Measurements from ENCODE around the gene CD200. TPM values are rescaled to one million over a fixed set of nuclear protein-coding genes. Genes with fewer than 3 reads are reported as not detected.

The CD200 gene
- polyA plus RNA-seq, 2 of the 4 experiments (the other 2 are of a cell fraction): not detected

DNA sequence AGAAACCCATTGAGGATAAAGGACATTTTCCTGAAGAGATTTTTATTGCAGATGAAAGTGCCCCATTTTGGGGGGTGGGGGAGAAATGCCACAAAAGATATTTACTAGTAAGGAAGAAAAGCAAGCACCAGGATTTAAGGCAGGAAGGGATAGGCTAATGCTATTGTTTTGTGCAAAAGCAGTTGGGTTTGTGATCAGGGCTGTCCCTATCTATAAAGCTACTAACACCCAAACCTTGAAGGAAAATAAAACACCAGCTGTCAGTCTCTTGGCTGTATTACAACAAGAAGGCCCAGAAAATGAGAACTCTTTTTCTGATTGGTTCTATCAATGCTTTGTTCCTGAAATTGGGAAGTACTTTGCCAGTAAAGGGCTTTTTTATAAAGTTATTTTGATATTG is 56.0 kb downstream of the CD200 start:
- Histone ChIP-seq H3K27ac (no peak overlapping the region), H3K9me3 (peaks cover 15% of the 10 kb centered on the region; the same call in 2 of the 3 replicates), H3K4me3 (no peak overlapping the region), H3K4me2 (no peak overlapping the region), H3K4me1 (no peaks in the 10 kb centered on the region)
- CTCF ChIA-PET: no interaction called here
- TF ChIP-seq, protein P1, sequence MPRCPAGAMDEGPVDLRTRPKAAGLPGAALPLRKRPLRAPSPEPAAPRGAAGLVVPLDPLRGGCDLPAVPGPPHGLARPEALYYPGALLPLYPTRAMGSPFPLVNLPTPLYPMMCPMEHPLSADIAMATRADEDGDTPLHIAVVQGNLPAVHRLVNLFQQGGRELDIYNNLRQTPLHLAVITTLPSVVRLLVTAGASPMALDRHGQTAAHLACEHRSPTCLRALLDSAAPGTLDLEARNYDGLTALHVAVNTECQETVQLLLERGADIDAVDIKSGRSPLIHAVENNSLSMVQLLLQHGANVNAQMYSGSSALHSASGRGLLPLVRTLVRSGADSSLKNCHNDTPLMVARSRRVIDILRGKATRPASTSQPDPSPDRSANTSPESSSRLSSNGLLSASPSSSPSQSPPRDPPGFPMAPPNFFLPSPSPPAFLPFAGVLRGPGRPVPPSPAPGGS (IDR thresholded peaks at IDR 0.05): no peak
- TF ChIP-seq RARB (CRISPR knock-in tag; IDR thresholded peaks at IDR 0.05) (no peak), JUN (IDR thresholded peaks at IDR 0.05) (no peak), SREBF2 (IDR thresholded peaks at IDR 0.05) (no peak), EP300 (IDR thresholded peaks at IDR 0.05) (no peak), CBX8 (IDR thresholded peaks at IDR 0.05) (no peak), NR3C1 (IDR thresholded peaks at IDR 0.05) (no peak), CBX2 (IDR thresholded peaks at IDR 0.05; ENCODE audit: borderline replicate concordance, low read depth) (no peak), FOSL2 (IDR thresholded peaks at IDR 0.05) (no peak), FOSL2 (CRISPR knock-in tag; IDR thresholded peaks at IDR 0.05) (no peak), RFX5 (IDR thresholded peaks at IDR 0.05) (no peak)
- POLR2A ChIA-PET: no interaction called here
- no peak for FAIRE-seq
- DNase-seq (ENCODE audit: low read depth in 1 of 2, low spot score in 1 of 2): no peak
- no peak for ATAC-seq

DNA sequence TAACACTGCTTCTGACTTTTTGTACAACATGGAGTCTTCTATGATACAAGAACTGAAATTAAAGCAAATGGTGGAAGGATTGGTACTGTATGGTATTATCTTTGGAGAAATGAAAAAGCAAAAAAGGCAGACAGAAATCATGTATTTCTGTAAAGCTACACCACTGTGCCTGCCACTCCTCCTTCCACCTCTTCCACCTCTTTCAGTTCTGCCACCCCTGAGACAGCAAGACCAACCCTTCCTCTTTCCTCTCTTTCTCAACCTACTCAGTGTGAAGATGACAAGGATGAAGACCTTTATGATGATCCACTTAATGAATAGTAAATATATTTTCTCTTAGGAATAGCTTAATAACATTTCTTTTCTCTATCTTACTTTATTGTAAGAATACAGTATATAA is 57.0 kb downstream of the CD200 start:
- TF ChIP-seq CBX8 (IDR thresholded peaks at IDR 0.05): no peak
- TF ChIP-seq, protein P2, sequence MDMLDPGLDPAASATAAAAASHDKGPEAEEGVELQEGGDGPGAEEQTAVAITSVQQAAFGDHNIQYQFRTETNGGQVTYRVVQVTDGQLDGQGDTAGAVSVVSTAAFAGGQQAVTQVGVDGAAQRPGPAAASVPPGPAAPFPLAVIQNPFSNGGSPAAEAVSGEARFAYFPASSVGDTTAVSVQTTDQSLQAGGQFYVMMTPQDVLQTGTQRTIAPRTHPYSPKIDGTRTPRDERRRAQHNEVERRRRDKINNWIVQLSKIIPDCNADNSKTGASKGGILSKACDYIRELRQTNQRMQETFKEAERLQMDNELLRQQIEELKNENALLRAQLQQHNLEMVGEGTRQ (IDR thresholded peaks at IDR 0.05): no peak
- TF ChIP-seq, protein P3, sequence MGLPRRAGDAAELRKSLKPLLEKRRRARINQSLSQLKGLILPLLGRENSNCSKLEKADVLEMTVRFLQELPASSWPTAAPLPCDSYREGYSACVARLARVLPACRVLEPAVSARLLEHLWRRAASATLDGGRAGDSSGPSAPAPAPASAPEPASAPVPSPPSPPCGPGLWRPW (IDR thresholded peaks at IDR 0.05): no peak
- TF ChIP-seq, protein P4, sequence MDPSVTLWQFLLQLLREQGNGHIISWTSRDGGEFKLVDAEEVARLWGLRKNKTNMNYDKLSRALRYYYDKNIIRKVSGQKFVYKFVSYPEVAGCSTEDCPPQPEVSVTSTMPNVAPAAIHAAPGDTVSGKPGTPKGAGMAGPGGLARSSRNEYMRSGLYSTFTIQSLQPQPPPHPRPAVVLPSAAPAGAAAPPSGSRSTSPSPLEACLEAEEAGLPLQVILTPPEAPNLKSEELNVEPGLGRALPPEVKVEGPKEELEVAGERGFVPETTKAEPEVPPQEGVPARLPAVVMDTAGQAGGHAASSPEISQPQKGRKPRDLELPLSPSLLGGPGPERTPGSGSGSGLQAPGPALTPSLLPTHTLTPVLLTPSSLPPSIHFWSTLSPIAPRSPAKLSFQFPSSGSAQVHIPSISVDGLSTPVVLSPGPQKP (IDR thresholded peaks at IDR 0.05; ENCODE audit: low read depth, low read length): no peak
- no peak for TF ChIP-seq ESRRA (IDR thresholded peaks at IDR 0.05; ENCODE audit: borderline replicate concordance, low read length)
- TF ChIP-seq, protein P5, sequence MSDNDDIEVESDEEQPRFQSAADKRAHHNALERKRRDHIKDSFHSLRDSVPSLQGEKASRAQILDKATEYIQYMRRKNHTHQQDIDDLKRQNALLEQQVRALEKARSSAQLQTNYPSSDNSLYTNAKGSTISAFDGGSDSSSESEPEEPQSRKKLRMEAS (IDR thresholded peaks at IDR 0.05): no peak
- no peak for TF ChIP-seq CBX2 (IDR thresholded peaks at IDR 0.05; ENCODE audit: borderline replicate concordance, low read depth)
- TF ChIP-seq RARB (CRISPR knock-in tag; IDR thresholded peaks at IDR 0.05): no peak
- no peak for TF ChIP-seq KDM5A (IDR thresholded peaks at IDR 0.05)
- TF ChIP-seq TFCP2L1 (CRISPR knock-in tag; IDR thresholded peaks at IDR 0.05): no peak
- no peak for TF ChIP-seq HOXA7 (CRISPR knock-in tag; IDR thresholded peaks at IDR 0.05)
- no peak for TF ChIP-seq CHD2 (IDR thresholded peaks at IDR 0.05; ENCODE audit: low read length, partially characterized antibody)
- no peak for TF ChIP-seq HOXB5 (CRISPR knock-in tag; IDR thresholded peaks at IDR 0.05)
- TF ChIP-seq MAZ (IDR thresholded peaks at IDR 0.05; ENCODE audit: borderline replicate concordance, low read depth, low read length): no peak
- TF ChIP-seq PHF8 (IDR thresholded peaks at IDR 0.05; ENCODE audit: borderline replicate concordance, low read depth): no peak
- TF ChIP-seq EP300 (IDR thresholded peaks at IDR 0.05): no peak
- TF ChIP-seq NPAS2 (CRISPR knock-in tag; IDR thresholded peaks at IDR 0.05; ENCODE audit: borderline replicate concordance): no peak
- no peak for TF ChIP-seq CHD4 (IDR thresholded peaks at IDR 0.05; ENCODE audit: borderline replicate concordance)
- TF ChIP-seq EHMT2 (IDR thresholded peaks at IDR 0.05; ENCODE audit: low read depth): no peak
- POLR2A ChIA-PET: no interaction called here
- CTCF ChIA-PET: interaction anchor here (1.5 kb wide), 1 partner anchor 96 kb away, joined by 3 read pairs; the partner anchor contains the start of gene SLC9C1
- Histone ChIP-seq H3K4me3 (no peak overlapping the region), H3K9me3 (peaks cover 15% of the 10 kb centered on the region; the same call in 2 of the 3 replicates), H3K27ac (no peak overlapping the region), H3K4me2 (no peak overlapping the region), H3K4me1 (no peaks in the 10 kb centered on the region)
- ATAC-seq: no peak
- DNase-seq (ENCODE audit: low read depth in 1 of 2, low spot score in 1 of 2): no peak
- no peak for FAIRE-seq

Data from A549 (cell line).